ENCODE measurements around the gene CGRRF1.

Gene CGRRF1

GRCh38 chr14:54533100-54533499, 23.4 kb downstream of the CGRRF1 start:
- TF ChIP-seq, protein P1, sequence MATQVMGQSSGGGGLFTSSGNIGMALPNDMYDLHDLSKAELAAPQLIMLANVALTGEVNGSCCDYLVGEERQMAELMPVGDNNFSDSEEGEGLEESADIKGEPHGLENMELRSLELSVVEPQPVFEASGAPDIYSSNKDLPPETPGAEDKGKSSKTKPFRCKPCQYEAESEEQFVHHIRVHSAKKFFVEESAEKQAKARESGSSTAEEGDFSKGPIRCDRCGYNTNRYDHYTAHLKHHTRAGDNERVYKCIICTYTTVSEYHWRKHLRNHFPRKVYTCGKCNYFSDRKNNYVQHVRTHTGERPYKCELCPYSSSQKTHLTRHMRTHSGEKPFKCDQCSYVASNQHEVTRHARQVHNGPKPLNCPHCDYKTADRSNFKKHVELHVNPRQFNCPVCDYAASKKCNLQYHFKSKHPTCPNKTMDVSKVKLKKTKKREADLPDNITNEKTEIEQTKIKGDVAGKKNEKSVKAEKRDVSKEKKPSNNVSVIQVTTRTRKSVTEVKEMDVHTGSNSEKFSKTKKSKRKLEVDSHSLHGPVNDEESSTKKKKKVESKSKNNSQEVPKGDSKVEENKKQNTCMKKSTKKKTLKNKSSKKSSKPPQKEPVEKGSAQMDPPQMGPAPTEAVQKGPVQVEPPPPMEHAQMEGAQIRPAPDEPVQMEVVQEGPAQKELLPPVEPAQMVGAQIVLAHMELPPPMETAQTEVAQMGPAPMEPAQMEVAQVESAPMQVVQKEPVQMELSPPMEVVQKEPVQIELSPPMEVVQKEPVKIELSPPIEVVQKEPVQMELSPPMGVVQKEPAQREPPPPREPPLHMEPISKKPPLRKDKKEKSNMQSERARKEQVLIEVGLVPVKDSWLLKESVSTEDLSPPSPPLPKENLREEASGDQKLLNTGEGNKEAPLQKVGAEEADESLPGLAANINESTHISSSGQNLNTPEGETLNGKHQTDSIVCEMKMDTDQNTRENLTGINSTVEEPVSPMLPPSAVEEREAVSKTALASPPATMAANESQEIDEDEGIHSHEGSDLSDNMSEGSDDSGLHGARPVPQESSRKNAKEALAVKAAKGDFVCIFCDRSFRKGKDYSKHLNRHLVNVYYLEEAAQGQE (IDR thresholded peaks at IDR 0.05; ENCODE audit: insufficient read depth in 1 of 2, low read depth in 2 of 2, low read length in 2 of 2) = no peak
- TF ChIP-seq FOXP2 (optimal IDR thresholded peaks at IDR 0.05; ENCODE audit: borderline replicate concordance, extremely low read depth, extremely low read length, insufficient read depth) (no peak), POLR2AphosphoS5 (IDR thresholded peaks at IDR 0.05; ENCODE audit: low read depth, low read length) (no peak), SIN3A (IDR thresholded peaks at IDR 0.05; ENCODE audit: borderline replicate concordance, insufficient read depth, low read length) (no peak), TAF1 (IDR thresholded peaks at IDR 0.05; ENCODE audit: borderline replicate concordance, insufficient read depth, low read length) (no peak)

DNA sequence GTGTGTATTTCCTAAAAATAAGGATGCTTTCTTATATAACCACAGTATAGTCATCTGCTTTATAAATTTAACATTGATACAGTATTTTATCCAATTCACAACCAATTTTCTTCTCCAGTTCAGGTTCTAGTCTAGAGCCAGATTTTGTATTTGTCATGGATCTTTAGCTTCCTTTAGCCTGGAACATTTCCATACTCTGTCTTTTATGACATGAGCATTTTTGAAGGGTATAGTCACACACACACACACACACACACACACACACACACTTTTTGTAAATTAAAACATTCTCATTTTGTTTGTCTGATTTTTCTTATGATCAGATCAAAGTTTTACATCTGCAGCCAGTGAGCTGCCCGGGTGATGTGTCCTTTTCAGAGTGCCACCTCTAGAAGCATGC, 25.4 kb downstream of the CGRRF1 start:
- TF ChIP-seq FOXP2 (optimal IDR thresholded peaks at IDR 0.05; ENCODE audit: borderline replicate concordance, extremely low read depth, extremely low read length, insufficient read depth) = no peak
- TF ChIP-seq TAF1 (IDR thresholded peaks at IDR 0.05; ENCODE audit: borderline replicate concordance, insufficient read depth, low read length) = no peak
- TF ChIP-seq, protein P1 (IDR thresholded peaks at IDR 0.05; ENCODE audit: insufficient read depth in 1 of 2, low read depth in 2 of 2, low read length in 2 of 2) = no peak
- no peak for TF ChIP-seq POLR2AphosphoS5 (IDR thresholded peaks at IDR 0.05; ENCODE audit: low read depth, low read length)
- no peak for TF ChIP-seq SIN3A (IDR thresholded peaks at IDR 0.05; ENCODE audit: borderline replicate concordance, insufficient read depth, low read length)

- TF ChIP-seq FOXP2 (optimal IDR thresholded peaks at IDR 0.05; ENCODE audit: borderline replicate concordance, extremely low read depth, extremely low read length, insufficient read depth) (no peak), TAF1 (IDR thresholded peaks at IDR 0.05; ENCODE audit: borderline replicate concordance, insufficient read depth, low read length) (no peak), SIN3A (IDR thresholded peaks at IDR 0.05; ENCODE audit: borderline replicate concordance, insufficient read depth, low read length) (no peak), POLR2AphosphoS5 (IDR thresholded peaks at IDR 0.05; ENCODE audit: low read depth, low read length) (no peak)
- TF ChIP-seq, protein P1 (IDR thresholded peaks at IDR 0.05; ENCODE audit: insufficient read depth in 1 of 2, low read depth in 2 of 2, low read length in 2 of 2) = no peak
These were observed 25.9 kb downstream of the CGRRF1 start for GRCh38 chr14:54535646-54536045.

- TF ChIP-seq SIN3A (IDR thresholded peaks at IDR 0.05; ENCODE audit: borderline replicate concordance, insufficient read depth, low read length) (no peak), FOXP2 (optimal IDR thresholded peaks at IDR 0.05; ENCODE audit: borderline replicate concordance, extremely low read depth, extremely low read length, insufficient read depth) (no peak), POLR2AphosphoS5 (IDR thresholded peaks at IDR 0.05; ENCODE audit: low read depth, low read length) (no peak), TAF1 (IDR thresholded peaks at IDR 0.05; ENCODE audit: borderline replicate concordance, insufficient read depth, low read length) (no peak)
- TF ChIP-seq, protein P1 (IDR thresholded peaks at IDR 0.05; ENCODE audit: insufficient read depth in 1 of 2, low read depth in 2 of 2, low read length in 2 of 2) = no peak
These were observed 27.9 kb downstream of the CGRRF1 start for GRCh38 chr14:54537651-54538050.

DNA sequence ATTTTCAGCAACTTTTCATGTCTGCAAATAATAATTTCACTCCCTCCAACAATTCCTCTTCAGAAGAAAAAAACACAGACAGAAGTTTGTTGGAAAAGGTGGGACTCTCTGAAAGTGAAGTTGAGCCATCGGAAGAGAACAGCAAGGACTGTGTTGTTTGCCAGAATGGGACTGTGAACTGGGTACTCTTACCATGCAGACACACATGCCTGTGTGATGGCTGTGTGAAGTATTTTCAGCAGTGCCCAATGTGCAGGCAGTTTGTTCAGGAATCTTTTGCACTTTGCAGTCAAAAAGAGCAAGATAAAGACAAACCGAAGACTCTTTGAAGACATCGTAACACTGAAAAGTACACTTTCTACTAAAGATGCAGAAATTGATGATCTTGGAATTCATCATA, 28.3 kb downstream of the CGRRF1 start:
- TF ChIP-seq, protein P1 (IDR thresholded peaks at IDR 0.05; ENCODE audit: insufficient read depth in 1 of 2, low read depth in 2 of 2, low read length in 2 of 2) = no peak

Data from PFSK-1 (cell line).